ENCODE measurements around the gene PTBP3.
"Not testable (repeated sequence)": the region's sequence is repeated elsewhere in the genome, so short reads cannot be mapped to it uniquely, and the experiment has no call there.

Gene PTBP3

DNA sequence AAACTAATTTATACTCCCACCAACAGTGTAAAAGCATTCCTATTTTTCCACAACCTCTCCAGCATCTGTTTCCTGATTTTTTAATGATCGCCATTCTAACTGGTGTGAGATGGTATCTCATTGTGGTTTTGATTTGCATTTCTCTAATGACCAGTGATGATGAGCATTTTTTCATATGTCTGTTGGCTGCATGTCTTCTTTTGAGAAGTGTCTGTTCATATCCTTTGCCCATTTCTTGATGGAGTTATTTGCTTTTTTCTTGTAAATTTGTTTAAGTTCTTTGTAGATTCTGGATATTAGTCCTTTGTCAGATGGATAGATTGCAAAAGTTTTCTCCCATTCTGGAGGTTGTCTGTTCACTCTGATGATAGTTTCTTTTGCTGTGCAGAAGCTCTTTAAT lies 143.1 kb downstream of the PTBP3 start:
- H3K27ac ChIP-seq (ENCODE audit: insufficient read depth in 1 of 2, low read depth in 1 of 2, low read length in 2 of 2, poor library complexity in 1 of 2, severe bottlenecking in 2 of 2); H3K9me3 ChIP-seq (ENCODE audit: control extremely low read depth in 1 of 5, control insufficient read depth in 4 of 5, insufficient read depth in 2 of 5, low read depth in 1 of 5, low read length in 4 of 5); H3K4me3 ChIP-seq (ENCODE audit: control insufficient read depth in 1 of 7, extremely low read depth in 1 of 7, insufficient read depth in 4 of 7, low read depth in 2 of 7, low read length in 6 of 7); POLR2A ChIA-PET; H3K27me3 ChIP-seq (replicated peaks in 2 of 5; ENCODE audit: control insufficient read depth in 4 of 5, insufficient read depth in 5 of 5, low read length in 4 of 5); H3K4me1 ChIP-seq (ENCODE audit: control extremely low read depth in 1 of 4, control insufficient read depth in 4 of 4, insufficient read depth in 4 of 4, low read length in 3 of 4); H3K36me3 ChIP-seq (ENCODE audit: control insufficient read depth in 4 of 4, insufficient read depth in 4 of 4, low read length in 3 of 4); DNase-seq; CTCF ChIA-PET: not testable (repeated sequence)
- no CpG with 5 or more reads among the region's 1 CpG for WGBS (ENCODE audit: insufficient coverage)

DNA sequence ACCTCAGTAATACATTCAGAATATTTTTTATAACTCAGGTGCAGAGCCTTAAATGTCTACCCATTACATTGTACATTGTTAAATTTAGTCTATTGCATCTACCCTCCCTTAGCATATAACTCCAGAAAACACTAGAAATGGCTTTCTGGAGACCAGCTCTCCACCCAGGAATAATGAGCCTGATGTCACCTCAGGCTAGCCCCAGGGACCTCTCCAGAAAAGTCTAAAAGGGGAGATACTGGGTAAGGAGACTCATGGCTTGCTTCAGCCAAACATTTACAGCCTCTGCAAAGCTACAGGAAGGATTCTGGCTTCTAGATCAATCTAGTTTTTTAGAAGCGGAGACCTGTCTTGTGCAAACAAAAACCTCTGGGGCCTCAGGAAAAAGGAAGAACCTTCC lies 144.5 kb downstream of the PTBP3 start:
- no peak for DNase-seq
- Histone ChIP-seq H3K4me3 (ENCODE audit: control insufficient read depth in 1 of 7, extremely low read depth in 1 of 7, insufficient read depth in 4 of 7, low read depth in 2 of 7, low read length in 6 of 7) (no peak overlapping the region), H3K36me3 (ENCODE audit: control insufficient read depth in 4 of 4, insufficient read depth in 4 of 4, low read length in 3 of 4) (no peaks in the 10 kb centered on the region), H3K27me3 (replicated peaks in 2 of 5; ENCODE audit: control insufficient read depth in 4 of 5, insufficient read depth in 5 of 5, low read length in 4 of 5) (no peaks in the 10 kb centered on the region), H3K9me3 (ENCODE audit: control extremely low read depth in 1 of 5, control insufficient read depth in 4 of 5, insufficient read depth in 2 of 5, low read depth in 1 of 5, low read length in 4 of 5) (no peaks in the 10 kb centered on the region), H3K27ac (ENCODE audit: insufficient read depth in 1 of 2, low read depth in 1 of 2, low read length in 2 of 2, poor library complexity in 1 of 2, severe bottlenecking in 2 of 2) (no peak overlapping the region), H3K4me1 (ENCODE audit: control extremely low read depth in 1 of 4, control insufficient read depth in 4 of 4, insufficient read depth in 4 of 4, low read length in 3 of 4) (peaks cover 0 to 3% (median 0%) of the 10 kb centered on the region in 4 experiments)
- 67% methylated on average over 1 of the region's 1 CpG for WGBS (ENCODE audit: insufficient coverage)
- CTCF ChIA-PET, result interaction anchor here (1.2 kb wide), 1 partner anchor 9 kb away, joined by 3 read pairs; no protein-coding TSS in a partner anchor
- POLR2A ChIA-PET, result no interaction called here

DNA sequence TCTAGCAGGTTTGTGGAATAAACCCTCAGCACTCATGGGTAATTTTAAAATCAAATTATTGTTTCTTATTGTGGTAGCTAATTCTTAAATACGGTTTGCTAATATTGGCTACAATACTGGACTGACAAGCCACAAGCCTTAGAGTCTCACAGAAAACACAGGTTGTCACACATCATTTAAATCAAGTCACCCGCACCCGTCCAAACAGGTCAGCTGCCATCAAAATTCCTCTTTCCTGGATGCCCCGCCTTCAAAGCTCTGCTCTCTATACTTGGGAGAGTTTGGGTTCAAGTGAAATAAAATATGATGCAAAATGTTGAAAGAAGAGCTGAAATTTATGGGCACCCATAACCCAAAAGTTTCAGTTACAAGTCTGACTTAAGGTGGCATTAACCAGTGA lies 146.0 kb downstream of the PTBP3 start:
- DNase-seq, result no peak
- no peaks in the 10 kb centered on the region for H3K36me3 ChIP-seq (ENCODE audit: control insufficient read depth in 4 of 4, insufficient read depth in 4 of 4, low read length in 3 of 4)
- H3K4me1 ChIP-seq (ENCODE audit: control extremely low read depth in 1 of 4, control insufficient read depth in 4 of 4, insufficient read depth in 4 of 4, low read length in 3 of 4), result peaks cover 0 to 6% (median 1%) of the 10 kb centered on the region in 4 experiments
- ChIA-PET CTCF (interaction anchor here (0.9 to 1.3 kb wide), 4 partner anchors 9 to 39 kb away, joined by 4 to 5 read pairs (median 4); no protein-coding TSS in a partner anchor), POLR2A (no interaction called here)
- peaks cover 0 to 4% (median 0%) of the 10 kb centered on the region in 5 experiments for H3K9me3 ChIP-seq (ENCODE audit: control extremely low read depth in 1 of 5, control insufficient read depth in 4 of 5, insufficient read depth in 2 of 5, low read depth in 1 of 5, low read length in 4 of 5)
- H3K27ac ChIP-seq (ENCODE audit: insufficient read depth in 1 of 2, low read depth in 1 of 2, low read length in 2 of 2, poor library complexity in 1 of 2, severe bottlenecking in 2 of 2), result no peak overlapping the region
- no peak overlapping the region for H3K4me3 ChIP-seq (ENCODE audit: control insufficient read depth in 1 of 7, extremely low read depth in 1 of 7, insufficient read depth in 4 of 7, low read depth in 2 of 7, low read length in 6 of 7)
- WGBS (ENCODE audit: insufficient coverage), result 93% methylated on average over 3 of the region's 4 CpGs
- H3K27me3 ChIP-seq (replicated peaks in 2 of 5; ENCODE audit: control insufficient read depth in 4 of 5, insufficient read depth in 5 of 5, low read length in 4 of 5), result no peaks in the 10 kb centered on the region

- Histone ChIP-seq H3K4me3 (ENCODE audit: control insufficient read depth in 1 of 7, extremely low read depth in 1 of 7, insufficient read depth in 4 of 7, low read depth in 2 of 7, low read length in 6 of 7) (no peak overlapping the region), H3K36me3 (ENCODE audit: control insufficient read depth in 4 of 4, insufficient read depth in 4 of 4, low read length in 3 of 4) (no peaks in the 10 kb centered on the region), H3K27ac (ENCODE audit: insufficient read depth in 1 of 2, low read depth in 1 of 2, low read length in 2 of 2, poor library complexity in 1 of 2, severe bottlenecking in 2 of 2) (no peak overlapping the region), H3K27me3 (replicated peaks in 2 of 5; ENCODE audit: control insufficient read depth in 4 of 5, insufficient read depth in 5 of 5, low read length in 4 of 5) (no peaks in the 10 kb centered on the region), H3K4me1 (ENCODE audit: control extremely low read depth in 1 of 4, control insufficient read depth in 4 of 4, insufficient read depth in 4 of 4, low read length in 3 of 4) (peaks cover 0 to 11% (median 8%) of the 10 kb centered on the region in 4 experiments), H3K9me3 (ENCODE audit: control extremely low read depth in 1 of 5, control insufficient read depth in 4 of 5, insufficient read depth in 2 of 5, low read depth in 1 of 5, low read length in 4 of 5) (peaks cover 0 to 4% (median 0%) of the 10 kb centered on the region in 5 experiments)
- ChIA-PET CTCF (interaction anchor here (0.9 to 1.3 kb wide), 5 partner anchors 10 to 137 kb away, joined by 3 to 4 read pairs (median 4); no protein-coding TSS in a partner anchor), POLR2A (no interaction called here)
- no peak for DNase-seq
- WGBS (ENCODE audit: insufficient coverage), result 96% methylated on average over 4 of the region's 4 CpGs
These were observed 146.7 kb downstream of the PTBP3 start for GRCh38 chr9:112186695-112187094.

DNA sequence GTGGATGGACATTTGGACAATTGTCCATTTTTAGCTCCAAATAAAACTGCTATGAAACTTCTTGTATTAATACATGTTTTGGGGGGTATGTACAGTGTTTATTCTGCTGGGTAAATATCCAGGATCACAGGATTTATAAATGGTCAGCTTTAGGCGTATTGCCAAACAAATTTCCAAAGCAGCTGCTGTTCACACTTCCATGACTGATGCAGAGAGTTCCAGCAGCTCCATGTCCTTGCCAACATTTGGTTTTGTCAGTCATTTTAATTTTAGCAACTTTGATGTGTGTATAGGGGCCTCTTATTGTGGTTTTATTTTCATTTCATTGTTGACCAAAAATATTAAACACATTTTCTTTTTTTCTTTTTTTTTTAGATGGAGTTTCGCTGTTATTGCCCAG lies 148.5 kb downstream of the PTBP3 start:
- Histone ChIP-seq H3K4me3 (ENCODE audit: control insufficient read depth in 1 of 7, extremely low read depth in 1 of 7, insufficient read depth in 4 of 7, low read depth in 2 of 7, low read length in 6 of 7) (no peak overlapping the region), H3K9me3 (ENCODE audit: control extremely low read depth in 1 of 5, control insufficient read depth in 4 of 5, insufficient read depth in 2 of 5, low read depth in 1 of 5, low read length in 4 of 5) (peaks cover 0 to 4% (median 0%) of the 10 kb centered on the region in 5 experiments), H3K27ac (ENCODE audit: insufficient read depth in 1 of 2, low read depth in 1 of 2, low read length in 2 of 2, poor library complexity in 1 of 2, severe bottlenecking in 2 of 2) (no peak overlapping the region), H3K36me3 (ENCODE audit: control insufficient read depth in 4 of 4, insufficient read depth in 4 of 4, low read length in 3 of 4) (no peaks in the 10 kb centered on the region), H3K27me3 (replicated peaks in 2 of 5; ENCODE audit: control insufficient read depth in 4 of 5, insufficient read depth in 5 of 5, low read length in 4 of 5) (no peaks in the 10 kb centered on the region), H3K4me1 (ENCODE audit: control extremely low read depth in 1 of 4, control insufficient read depth in 4 of 4, insufficient read depth in 4 of 4, low read length in 3 of 4) (peaks cover 11 to 27% (median 25%) of the 10 kb centered on the region in 4 experiments)
- no peak for DNase-seq
- CTCF ChIA-PET, result interaction anchor here (1.0 to 1.1 kb wide), 2 partner anchors 10 to 72 kb away, joined by 3 read pairs; no protein-coding TSS in a partner anchor
- POLR2A ChIA-PET, result interaction anchor here (0.6 kb wide), 1 partner anchor 41 kb away, joined by 3 read pairs; no protein-coding TSS in a partner anchor
- 100% methylated on average over 2 of the region's 2 CpGs for WGBS (ENCODE audit: insufficient coverage)

- CTCF ChIA-PET, result interaction anchor here (0.8 to 1.6 kb wide), 6 partner anchors 10 to 143 kb away, joined by 3 to 5 read pairs (median 3); no protein-coding TSS in a partner anchor
- H3K4me3 ChIP-seq (ENCODE audit: control insufficient read depth in 1 of 7, extremely low read depth in 1 of 7, insufficient read depth in 4 of 7, low read depth in 2 of 7, low read length in 6 of 7), result no peak overlapping the region
- POLR2A ChIA-PET, result no interaction called here
- peaks cover 16 to 34% (median 31%) of the 10 kb centered on the region in 4 experiments for H3K4me1 ChIP-seq (ENCODE audit: control extremely low read depth in 1 of 4, control insufficient read depth in 4 of 4, insufficient read depth in 4 of 4, low read length in 3 of 4)
- no CpG with 5 or more reads among the region's 3 CpGs for WGBS (ENCODE audit: insufficient coverage)
- no peaks in the 10 kb centered on the region for H3K36me3 ChIP-seq (ENCODE audit: control insufficient read depth in 4 of 4, insufficient read depth in 4 of 4, low read length in 3 of 4)
- H3K9me3 ChIP-seq (ENCODE audit: control extremely low read depth in 1 of 5, control insufficient read depth in 4 of 5, insufficient read depth in 2 of 5, low read depth in 1 of 5, low read length in 4 of 5), result peaks cover 0 to 4% (median 0%) of the 10 kb centered on the region in 5 experiments
- H3K27me3 ChIP-seq (replicated peaks in 2 of 5; ENCODE audit: control insufficient read depth in 4 of 5, insufficient read depth in 5 of 5, low read length in 4 of 5), result no peaks in the 10 kb centered on the region
- no peak for DNase-seq
- no peak overlapping the region for H3K27ac ChIP-seq (ENCODE audit: insufficient read depth in 1 of 2, low read depth in 1 of 2, low read length in 2 of 2, poor library complexity in 1 of 2, severe bottlenecking in 2 of 2)
These were observed 149.2 kb downstream of the PTBP3 start for GRCh38 chr9:112184221-112184620.

- peaks cover 0 to 4% (median 0%) of the 10 kb centered on the region in 5 experiments for H3K9me3 ChIP-seq (ENCODE audit: control extremely low read depth in 1 of 5, control insufficient read depth in 4 of 5, insufficient read depth in 2 of 5, low read depth in 1 of 5, low read length in 4 of 5)
- peak; percentile 52 to 89 (median 87) for DNase-seq
- no CpG with 5 or more reads among the region's 3 CpGs for WGBS (ENCODE audit: insufficient coverage)
- CTCF ChIA-PET, result interaction anchor here (0.7 to 2.4 kb wide), 4 partner anchors 17 to 78 kb away, joined by 3 to 7 read pairs (median 4); no protein-coding TSS in a partner anchor
- H3K27me3 ChIP-seq (replicated peaks in 2 of 5; ENCODE audit: control insufficient read depth in 4 of 5, insufficient read depth in 5 of 5, low read length in 4 of 5), result no peaks in the 10 kb centered on the region
- H3K27ac ChIP-seq (ENCODE audit: insufficient read depth in 1 of 2, low read depth in 1 of 2, low read length in 2 of 2, poor library complexity in 1 of 2, severe bottlenecking in 2 of 2), result peak overlapping the region; percentile 6 to 73
- POLR2A ChIA-PET, result interaction anchor here (0.7 to 1.5 kb wide), 3 partner anchors 18 to 70 kb away, joined by 3 to 4 read pairs (median 3); no protein-coding TSS in a partner anchor
- peak overlapping the region in 3 of 7 experiments; percentile 9 to 42 (median 34) for H3K4me3 ChIP-seq (ENCODE audit: control insufficient read depth in 1 of 7, extremely low read depth in 1 of 7, insufficient read depth in 4 of 7, low read depth in 2 of 7, low read length in 6 of 7)
- no peaks in the 10 kb centered on the region for H3K36me3 ChIP-seq (ENCODE audit: control insufficient read depth in 4 of 4, insufficient read depth in 4 of 4, low read length in 3 of 4)
- H3K4me1 ChIP-seq (ENCODE audit: control extremely low read depth in 1 of 4, control insufficient read depth in 4 of 4, insufficient read depth in 4 of 4, low read length in 3 of 4), result peaks cover 16 to 69% (median 60%) of the 10 kb centered on the region in 4 experiments
These were observed 153.0 kb downstream of the PTBP3 start for GRCh38 chr9:112180387-112180881.
